Middle frontal gyrus (tissue), 1 donor: Measurements from ENCODE around the gene VTI1B.
"Not testable (repeated sequence)": the region's sequence is repeated elsewhere in the genome, so short reads cannot be mapped to it uniquely, and the experiment has no call there.

ENCODE experiments used
- DNase-seq: peaks from one replicate; pipeline ENCODE4 v3.0.0-alpha.2; 2015; ENCODE audit warnings: low spot score; ENCODE audit errors: extremely low spot score

The VTI1B gene

GRCh38 chr14:67630186-67630585 lies 44.2 kb downstream of the VTI1B start:
- DNase-seq = no peak

- no peak for DNase-seq
Observed at GRCh38 chr14:67627519-67627918, 46.9 kb downstream of the VTI1B start.

- DNase-seq = not testable (repeated sequence)
Observed at GRCh38 chr14:67626131-67626530, 48.3 kb downstream of the VTI1B start.

GRCh38 chr14:67623114-67623513 lies 51.3 kb downstream of the VTI1B start:
- DNase-seq = no peak

DNA sequence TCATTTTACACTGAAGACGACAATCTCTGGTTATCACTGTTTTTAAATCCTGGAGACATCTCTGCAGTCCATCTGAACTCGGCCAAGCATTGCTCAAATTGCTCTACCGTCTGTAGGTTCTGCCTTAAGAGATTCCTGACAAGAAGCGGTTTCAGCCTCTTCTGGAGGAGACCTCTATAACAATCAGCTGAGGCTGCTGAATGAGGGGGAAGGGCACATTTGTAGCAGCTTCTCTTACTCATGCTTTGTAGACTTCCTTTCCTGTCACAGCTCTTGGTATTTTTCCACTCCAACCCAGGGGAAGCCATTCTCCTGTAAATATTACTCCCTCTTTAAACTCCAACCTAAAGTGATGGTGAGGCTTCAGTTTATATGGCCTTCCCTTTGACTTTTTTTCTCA lies 51.8 kb downstream of the VTI1B start:
- DNase-seq = peak; percentile 8

DNA sequence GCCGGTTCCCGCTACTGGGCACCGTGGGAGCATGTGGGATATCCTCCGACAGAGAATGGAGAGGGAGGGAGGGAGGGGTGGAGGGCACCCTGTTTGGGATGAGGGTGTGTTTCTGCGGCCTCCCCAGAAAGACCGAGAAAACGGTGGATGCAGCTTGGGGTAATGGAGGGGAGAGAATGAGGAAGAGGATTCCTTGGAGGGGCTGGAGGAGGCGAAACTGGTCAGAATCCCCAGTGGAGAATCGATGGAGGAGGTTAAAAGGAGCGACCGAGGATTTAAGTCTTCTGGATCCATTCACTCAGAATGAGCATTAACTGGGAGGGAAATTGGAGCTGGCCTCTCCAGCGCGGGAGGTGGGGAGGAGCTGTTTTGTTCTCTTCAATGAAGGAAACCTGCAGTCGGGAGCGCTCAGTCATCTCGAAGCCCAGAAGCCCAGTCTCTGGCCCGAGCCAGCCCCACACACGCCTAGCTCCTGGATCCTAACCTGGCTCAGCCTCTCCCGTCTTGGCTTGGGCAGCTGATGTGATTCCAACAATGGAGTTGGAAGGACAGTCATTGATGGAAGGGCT lies 54.1 kb downstream of the VTI1B start:
- DNase-seq = no peak

DNA sequence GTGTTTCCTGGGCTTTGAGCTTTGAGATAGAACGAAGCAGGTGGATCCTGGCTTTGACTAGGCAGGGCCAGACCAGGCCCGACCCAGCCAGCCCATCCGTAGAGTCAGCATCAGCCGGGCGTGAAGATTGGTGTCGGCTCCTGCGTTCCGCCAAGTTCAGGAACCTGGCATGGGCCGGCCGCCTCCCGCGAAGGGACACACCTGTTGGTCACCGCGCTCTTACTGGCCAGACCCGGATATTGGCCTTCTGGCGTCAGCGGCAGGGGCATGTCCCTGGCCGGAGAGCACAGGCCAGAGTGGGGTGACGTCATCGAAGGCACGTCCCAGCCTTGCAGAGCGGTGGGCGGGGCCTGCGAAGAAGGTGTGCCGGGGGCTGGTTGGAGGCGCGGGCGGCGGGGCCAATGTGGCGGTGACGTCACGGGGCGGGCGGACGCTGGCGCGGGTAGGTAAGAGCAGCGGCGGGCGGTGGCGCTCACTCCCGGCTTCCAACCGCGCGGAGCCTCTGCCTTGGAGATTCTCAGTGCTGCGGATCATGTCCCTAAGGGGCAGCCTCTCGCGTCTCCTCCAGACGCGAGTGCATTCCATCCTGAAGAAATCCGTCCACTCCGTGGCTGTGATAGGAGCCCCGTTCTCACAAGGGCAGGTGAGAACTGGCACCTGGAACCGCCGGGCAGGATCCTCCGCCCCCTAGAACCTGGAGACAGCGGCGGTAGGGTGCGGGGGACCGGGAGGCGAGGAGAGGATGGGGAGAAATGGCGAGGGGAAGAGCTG lies 54.8 kb downstream of the VTI1B start, which contains the start of gene ARG2:
Gene ARG2, plus strand, starts transcription at position 475 of the 771 bp plus-strand sequence. Its CDS starts 58 bp downstream, at position 533.
- peak; percentile 79 for DNase-seq

GRCh38 chr14:67618617-67619063 lies 55.8 kb downstream of the VTI1B start:
- peak; percentile 51 for DNase-seq

DNA sequence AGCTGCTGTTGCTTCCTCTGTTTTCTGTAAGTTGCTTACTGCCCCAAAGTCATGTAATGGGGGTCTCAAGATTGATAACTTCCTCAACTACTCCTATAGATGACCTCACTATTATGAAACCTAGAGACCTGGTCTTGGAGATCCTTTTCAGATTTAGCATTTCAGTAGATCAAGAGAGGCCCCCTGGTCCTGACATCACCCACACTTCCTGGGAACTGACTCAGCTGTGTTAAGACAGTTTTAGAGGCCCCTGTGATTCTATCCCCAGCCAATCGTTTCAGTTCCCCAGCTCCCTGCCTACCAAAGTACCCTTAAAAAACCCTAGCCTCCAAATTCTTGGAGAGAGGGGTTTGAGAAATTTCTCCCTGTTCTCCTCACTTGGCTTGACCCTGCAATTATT lies 63.9 kb downstream of the VTI1B start:
- no peak for DNase-seq

DNA sequence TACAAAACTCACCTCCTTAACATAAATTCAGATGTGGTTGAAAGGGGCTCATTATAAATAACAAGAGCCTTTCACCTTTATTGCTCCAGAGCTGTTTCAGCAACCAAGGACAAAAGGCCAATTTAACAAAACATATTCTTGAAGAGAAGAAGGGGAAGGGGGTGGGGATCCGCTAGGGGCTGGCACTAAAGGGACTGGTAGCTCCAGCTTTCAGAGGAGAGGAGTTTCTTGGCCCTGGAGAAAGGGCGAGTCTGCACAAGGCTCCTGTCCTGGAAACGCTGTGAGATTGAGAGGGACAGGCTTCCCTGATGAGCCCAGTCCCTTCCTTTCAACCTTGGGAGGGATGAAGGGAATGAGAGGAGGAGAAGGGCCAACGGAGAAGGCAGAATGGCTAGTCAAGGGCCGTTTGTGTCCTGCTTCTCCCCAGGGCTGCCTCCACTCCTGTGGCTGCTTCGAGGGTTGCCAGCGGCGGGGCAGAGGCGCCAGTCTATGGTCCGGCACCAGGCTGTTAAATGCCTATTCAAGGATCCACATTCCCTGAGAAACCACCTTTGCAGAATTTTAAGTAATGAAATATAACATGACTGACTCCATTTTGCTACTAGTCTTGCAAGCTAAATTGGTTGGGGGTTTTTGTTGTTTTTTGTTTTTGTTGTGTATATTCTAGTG lies 64.7 kb downstream of the VTI1B start:
- no peak for DNase-seq

GRCh38 chr14:67607646-67608045 lies 66.8 kb downstream of the VTI1B start:
- DNase-seq = no peak

- DNase-seq = no peak
Observed at GRCh38 chr14:67602995-67603545, 71.4 kb downstream of the VTI1B start.

DNA sequence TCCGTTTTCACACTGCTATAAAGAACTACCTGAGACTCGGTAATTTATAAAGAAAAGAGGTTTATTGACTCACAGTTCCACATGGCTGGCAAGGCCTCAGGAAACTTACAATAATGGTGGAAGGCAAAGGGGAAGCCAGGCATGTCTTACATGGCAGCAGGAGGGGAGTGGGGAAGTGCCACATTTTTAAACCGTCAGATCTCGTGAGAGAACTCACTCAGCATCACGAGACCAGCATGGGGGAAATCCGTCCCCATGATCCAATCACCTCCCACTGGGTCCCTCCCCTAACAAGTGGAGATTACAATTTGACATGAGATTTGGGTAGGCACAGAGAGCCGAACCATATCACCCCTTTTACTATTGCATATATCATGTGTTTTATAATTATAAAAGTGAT lies 72.4 kb downstream of the VTI1B start:
- no peak for DNase-seq

DNA sequence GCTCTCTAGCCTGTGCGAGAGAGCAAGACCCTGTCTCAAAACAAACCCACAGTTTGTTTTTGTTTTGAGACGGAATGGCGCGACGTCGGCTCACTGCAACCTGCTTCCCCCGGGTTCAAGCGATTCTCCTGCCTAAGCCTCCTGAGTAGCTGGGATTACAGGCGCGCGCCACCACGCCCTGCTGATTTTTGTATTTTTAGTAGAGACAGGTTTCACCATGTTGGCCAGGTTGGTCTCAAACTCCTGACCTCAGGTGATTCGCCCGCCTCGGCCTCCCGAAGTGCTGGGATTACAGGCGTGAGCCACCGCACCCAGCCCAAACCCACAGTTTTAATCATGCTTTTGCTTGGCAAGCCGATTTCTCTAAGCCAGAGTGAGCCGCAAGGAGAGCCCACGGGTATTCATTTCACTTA lies 73.9 kb downstream of the VTI1B start:
- DNase-seq = not testable (repeated sequence)

DNA sequence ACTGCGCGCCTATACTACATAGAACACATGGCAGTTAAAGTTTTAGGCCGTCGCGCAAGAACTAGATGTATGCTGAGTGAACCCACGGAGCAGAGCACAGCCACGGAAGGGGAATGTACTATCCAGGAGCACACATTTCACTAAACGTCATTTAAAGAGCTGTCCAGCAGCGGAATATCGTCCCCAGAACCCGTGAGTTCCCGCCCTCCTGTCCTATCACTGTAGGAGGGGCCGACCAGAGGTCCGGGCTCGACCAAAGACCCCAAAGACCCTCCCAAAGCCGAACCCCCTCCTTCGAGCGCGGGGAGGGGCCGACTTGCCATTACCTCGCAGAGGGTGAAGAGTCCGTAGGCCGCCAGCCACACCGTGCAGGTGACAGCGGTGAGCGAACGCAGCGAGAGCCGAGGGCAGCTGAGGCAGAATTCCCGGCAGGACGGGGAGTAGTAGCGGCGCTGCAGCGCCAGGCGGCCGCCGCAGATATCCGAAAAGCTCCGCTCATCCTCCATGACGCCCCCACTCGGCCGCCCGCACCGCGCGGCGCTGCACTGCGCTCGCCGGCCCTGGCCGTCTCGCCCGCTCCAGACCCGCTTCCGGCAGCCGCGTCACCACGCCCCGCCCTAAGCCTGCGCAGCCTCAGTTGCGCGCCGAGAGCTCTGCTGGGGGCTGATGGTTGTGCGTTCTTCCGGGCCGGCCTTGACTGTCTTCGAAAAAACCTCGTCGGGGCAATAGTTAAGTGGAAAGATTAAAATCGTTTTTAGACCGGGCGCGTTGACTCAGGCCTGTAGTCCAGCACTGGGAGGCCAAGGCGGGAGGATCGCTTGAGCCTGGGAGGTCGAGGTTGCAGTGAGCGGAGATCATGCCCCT lies 74.5 kb downstream of the VTI1B start, which contains the start of gene PIGH:
Gene PIGH, minus strand, starts transcription at position 571 of the 864 bp plus-strand sequence. Its CDS starts 65 bp downstream, at position 506.
- DNase-seq = peak; percentile 92
